ENCODE data around the gene MACROD2.

MACROD2 gene

DNA sequence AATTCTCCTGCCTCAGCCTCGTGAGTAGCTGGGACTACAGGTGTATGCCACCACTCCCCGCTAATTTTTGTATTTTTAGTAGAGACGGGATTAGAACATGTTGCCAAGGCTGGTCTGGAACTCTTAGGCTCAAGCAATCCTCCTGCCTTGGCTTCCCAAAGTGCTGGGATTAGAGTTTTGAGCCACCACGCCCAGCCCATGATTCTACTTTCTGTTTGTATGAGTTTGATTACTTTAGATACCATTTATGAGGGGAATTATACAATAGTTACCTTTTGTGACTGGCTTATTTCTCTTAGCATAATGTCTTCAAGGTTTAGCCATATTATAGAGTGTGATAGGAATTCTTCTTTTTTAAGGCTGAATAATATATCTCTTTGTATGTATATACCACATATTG, 897.5 kb downstream of the MACROD2 start:
- Histone ChIP-seq H3K9me3 (no peaks in the 10 kb centered on the region), H3K36me3 (no peaks in the 10 kb centered on the region), H3K27ac (no peak overlapping the region), H3K4me3 (ENCODE audit: low read depth in 1 of 2, low read length in 1 of 2) (no peak overlapping the region), H3K4me1 (ENCODE audit: control insufficient read depth in 1 of 2, insufficient read depth in 1 of 2, low read depth in 1 of 2, low read length in 1 of 2) (no peaks in the 10 kb centered on the region), H3K27me3 (no peaks in the 10 kb centered on the region)
- TF ChIP-seq, protein P1, sequence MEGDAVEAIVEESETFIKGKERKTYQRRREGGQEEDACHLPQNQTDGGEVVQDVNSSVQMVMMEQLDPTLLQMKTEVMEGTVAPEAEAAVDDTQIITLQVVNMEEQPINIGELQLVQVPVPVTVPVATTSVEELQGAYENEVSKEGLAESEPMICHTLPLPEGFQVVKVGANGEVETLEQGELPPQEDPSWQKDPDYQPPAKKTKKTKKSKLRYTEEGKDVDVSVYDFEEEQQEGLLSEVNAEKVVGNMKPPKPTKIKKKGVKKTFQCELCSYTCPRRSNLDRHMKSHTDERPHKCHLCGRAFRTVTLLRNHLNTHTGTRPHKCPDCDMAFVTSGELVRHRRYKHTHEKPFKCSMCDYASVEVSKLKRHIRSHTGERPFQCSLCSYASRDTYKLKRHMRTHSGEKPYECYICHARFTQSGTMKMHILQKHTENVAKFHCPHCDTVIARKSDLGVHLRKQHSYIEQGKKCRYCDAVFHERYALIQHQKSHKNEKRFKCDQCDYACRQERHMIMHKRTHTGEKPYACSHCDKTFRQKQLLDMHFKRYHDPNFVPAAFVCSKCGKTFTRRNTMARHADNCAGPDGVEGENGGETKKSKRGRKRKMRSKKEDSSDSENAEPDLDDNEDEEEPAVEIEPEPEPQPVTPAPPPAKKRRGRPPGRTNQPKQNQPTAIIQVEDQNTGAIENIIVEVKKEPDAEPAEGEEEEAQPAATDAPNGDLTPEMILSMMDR (IDR thresholded peaks at IDR 0.05): no peak

DNA sequence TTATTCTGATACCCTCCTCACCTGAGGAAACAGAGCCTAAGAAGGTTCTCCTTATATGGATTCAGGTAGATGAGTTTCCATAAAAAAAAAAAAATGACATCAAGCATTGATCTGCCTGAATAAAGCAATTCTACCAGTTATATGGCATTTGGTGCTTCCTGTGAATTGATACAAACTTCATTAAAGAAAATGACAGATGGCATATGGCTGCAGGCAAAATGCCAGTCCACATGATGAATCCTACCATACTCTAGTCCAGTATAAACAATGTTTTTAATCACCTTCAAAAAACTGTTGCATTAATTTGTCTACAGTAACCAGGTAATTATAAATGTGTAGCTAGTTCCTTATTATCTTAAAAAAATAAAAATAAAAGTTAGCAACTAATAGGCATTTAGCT, 901.3 kb downstream of the MACROD2 start:
- TF ChIP-seq, protein P1 (IDR thresholded peaks at IDR 0.05): no peak
- H3K9me3 ChIP-seq: no peaks in the 10 kb centered on the region
- no peaks in the 10 kb centered on the region for H3K4me1 ChIP-seq (ENCODE audit: control insufficient read depth in 1 of 2, insufficient read depth in 1 of 2, low read depth in 1 of 2, low read length in 1 of 2)

DNA sequence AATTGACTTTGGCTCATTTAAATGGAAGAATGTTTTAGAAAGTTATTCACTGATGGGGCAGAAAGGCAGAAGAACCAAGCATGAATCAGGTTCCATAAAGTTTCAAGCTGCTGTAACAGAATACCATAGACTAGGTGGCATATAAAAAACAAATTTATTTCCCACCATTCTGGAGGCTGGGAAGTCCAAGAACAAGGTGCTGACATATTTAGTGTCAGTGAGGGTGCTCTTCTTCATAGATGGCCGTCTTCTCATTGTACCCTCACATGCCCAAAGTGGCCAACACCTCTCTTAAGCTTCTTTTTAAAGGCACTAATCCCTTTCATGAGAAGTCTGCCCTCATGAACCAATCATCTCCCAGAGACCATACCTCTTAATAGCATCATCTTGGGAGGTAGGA, 902.3 kb downstream of the MACROD2 start:
- Histone ChIP-seq H3K27ac (no peak overlapping the region), H3K4me1 (ENCODE audit: control insufficient read depth in 1 of 2, insufficient read depth in 1 of 2, low read depth in 1 of 2, low read length in 1 of 2) (no peaks in the 10 kb centered on the region), H3K9me3 (no peaks in the 10 kb centered on the region), H3K36me3 (no peaks in the 10 kb centered on the region), H3K27me3 (no peaks in the 10 kb centered on the region), H3K4me3 (ENCODE audit: low read depth in 1 of 2, low read length in 1 of 2) (no peak overlapping the region)
- TF ChIP-seq, protein P1 (IDR thresholded peaks at IDR 0.05): no peak

More for the DNA sequence above, 901.3 kb downstream of the MACROD2 start:
- H3K36me3 ChIP-seq: no peaks in the 10 kb centered on the region
- H3K27me3 ChIP-seq: no peaks in the 10 kb centered on the region
- H3K4me3 ChIP-seq (ENCODE audit: low read depth in 1 of 2, low read length in 1 of 2): no peak overlapping the region
- no peak overlapping the region for H3K27ac ChIP-seq

DNA sequence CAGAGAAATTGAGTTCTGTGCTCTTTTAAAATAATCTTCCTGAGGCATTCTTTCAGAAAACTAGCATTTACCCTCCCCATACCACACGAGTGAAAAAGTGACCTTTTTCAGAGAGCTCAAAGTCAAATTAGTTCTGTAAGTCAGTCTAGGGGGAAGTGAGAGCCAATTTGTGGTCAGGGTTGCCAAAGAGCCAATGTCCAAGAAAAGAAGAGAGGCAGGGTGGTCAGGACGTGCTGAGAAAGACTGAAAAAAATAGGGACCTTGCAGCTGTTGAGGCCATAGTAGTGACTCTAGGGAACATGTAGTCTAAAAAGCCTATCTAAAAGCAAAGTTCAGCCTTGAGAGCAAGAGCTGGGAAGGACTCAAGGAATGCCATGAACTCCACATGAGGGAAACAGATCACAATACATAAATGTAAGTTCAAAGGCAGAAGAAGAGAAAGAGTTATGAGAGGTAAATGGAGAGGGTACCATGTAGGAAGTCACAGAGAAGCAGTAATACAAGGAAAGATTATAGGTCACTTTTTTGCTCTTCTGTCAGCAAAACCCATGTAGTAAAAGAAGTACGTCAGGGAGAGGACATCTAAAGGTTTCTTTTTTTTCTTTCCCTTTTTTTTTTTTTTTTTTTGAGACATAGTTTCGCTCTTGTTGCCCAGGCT, 907.2 kb downstream of the MACROD2 start:
- H3K4me1 ChIP-seq (ENCODE audit: control insufficient read depth in 1 of 2, insufficient read depth in 1 of 2, low read depth in 1 of 2, low read length in 1 of 2): no peaks in the 10 kb centered on the region
- H3K9me3 ChIP-seq: no peaks in the 10 kb centered on the region
- no peaks in the 10 kb centered on the region for H3K36me3 ChIP-seq
- H3K27me3 ChIP-seq: no peaks in the 10 kb centered on the region
- H3K4me3 ChIP-seq (ENCODE audit: low read depth in 1 of 2, low read length in 1 of 2): no peak overlapping the region
- TF ChIP-seq, protein P1 (IDR thresholded peaks at IDR 0.05): no peak
- H3K27ac ChIP-seq: no peak overlapping the region

DNA sequence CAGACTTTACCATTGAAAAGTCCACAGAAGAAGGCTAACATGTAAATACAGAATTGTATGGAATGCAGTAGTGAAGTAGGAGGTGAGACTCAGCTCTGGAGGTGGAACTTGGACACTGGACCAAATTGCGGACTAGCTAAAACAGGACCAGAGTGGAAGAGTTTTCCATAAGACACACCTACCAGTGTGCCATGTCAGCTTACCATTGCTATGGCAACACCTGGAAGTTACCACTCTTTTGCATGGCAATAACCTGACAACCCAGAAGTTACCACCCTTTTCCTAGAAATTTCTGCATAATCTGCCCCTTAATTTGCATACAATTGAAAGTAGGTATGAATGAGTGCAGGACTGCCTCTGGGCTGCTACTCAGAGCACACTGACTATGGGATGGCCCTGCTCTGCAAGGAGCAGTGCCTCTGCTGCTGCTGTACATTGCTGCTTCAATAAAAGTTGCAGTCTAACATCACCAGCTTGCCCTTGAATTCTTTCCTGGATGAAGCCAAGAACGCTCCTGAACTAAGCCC, 911.7 kb downstream of the MACROD2 start:
- no peaks in the 10 kb centered on the region for H3K9me3 ChIP-seq
- no peaks in the 10 kb centered on the region for H3K27me3 ChIP-seq
- no peak overlapping the region for H3K27ac ChIP-seq
- H3K4me1 ChIP-seq (ENCODE audit: control insufficient read depth in 1 of 2, insufficient read depth in 1 of 2, low read depth in 1 of 2, low read length in 1 of 2): no peaks in the 10 kb centered on the region
- TF ChIP-seq, protein P1 (IDR thresholded peaks at IDR 0.05): no peak
- no peaks in the 10 kb centered on the region for H3K36me3 ChIP-seq
- H3K4me3 ChIP-seq (ENCODE audit: low read depth in 1 of 2, low read length in 1 of 2): no peak overlapping the region
